Measurements from ENCODE around the gene ZNF830.

DNA sequence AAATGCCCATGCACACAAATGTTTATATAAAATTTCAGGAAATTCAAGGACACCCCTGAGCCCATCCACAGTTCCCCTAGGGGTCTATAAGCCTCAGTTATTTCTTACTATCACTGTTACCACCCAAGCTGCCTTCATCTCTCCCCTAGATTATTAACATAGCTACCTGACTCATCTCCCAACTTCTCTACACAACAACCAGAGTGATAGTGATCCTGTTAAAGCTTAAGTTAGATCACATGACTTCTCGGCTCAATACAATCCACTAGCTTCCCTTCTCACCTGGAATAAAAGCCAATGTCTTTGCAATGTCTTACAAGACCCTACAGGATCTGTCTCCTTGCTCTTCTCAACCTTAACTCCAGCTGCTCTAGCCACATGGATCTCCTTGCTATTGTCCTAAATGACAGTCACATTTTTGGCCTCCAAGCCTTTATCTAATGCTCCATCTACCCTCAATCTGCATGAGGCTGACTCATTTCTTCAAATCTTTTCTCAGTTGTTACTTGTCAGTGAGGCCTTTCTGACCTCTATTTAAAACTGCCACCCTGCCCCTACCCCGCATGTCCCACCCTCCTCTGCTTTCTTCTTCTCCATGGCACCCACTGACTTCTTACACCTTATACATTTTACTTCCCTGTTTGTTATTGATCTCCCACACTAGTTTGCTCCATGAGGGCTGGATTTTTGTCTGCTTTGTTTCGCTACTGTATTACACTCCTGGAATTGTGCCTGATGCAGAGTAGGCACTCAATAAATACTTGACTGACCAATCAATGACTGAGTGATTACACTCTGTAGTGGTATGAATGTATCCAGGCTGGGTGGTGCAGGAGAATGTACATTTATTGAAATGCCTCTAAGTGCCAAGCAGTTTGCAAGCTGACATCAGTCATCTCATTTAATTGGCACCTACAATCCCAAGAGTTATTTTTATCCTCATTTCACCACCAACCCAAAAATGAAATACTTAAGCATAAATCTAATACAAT, 13.8 kb downstream of the ZNF830 start:
- TF ChIP-seq, protein P1, sequence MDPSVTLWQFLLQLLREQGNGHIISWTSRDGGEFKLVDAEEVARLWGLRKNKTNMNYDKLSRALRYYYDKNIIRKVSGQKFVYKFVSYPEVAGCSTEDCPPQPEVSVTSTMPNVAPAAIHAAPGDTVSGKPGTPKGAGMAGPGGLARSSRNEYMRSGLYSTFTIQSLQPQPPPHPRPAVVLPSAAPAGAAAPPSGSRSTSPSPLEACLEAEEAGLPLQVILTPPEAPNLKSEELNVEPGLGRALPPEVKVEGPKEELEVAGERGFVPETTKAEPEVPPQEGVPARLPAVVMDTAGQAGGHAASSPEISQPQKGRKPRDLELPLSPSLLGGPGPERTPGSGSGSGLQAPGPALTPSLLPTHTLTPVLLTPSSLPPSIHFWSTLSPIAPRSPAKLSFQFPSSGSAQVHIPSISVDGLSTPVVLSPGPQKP (IDR thresholded peaks at IDR 0.05; ENCODE audit: borderline replicate concordance, low read depth, low read length), result no peak
- TF ChIP-seq, protein P2, sequence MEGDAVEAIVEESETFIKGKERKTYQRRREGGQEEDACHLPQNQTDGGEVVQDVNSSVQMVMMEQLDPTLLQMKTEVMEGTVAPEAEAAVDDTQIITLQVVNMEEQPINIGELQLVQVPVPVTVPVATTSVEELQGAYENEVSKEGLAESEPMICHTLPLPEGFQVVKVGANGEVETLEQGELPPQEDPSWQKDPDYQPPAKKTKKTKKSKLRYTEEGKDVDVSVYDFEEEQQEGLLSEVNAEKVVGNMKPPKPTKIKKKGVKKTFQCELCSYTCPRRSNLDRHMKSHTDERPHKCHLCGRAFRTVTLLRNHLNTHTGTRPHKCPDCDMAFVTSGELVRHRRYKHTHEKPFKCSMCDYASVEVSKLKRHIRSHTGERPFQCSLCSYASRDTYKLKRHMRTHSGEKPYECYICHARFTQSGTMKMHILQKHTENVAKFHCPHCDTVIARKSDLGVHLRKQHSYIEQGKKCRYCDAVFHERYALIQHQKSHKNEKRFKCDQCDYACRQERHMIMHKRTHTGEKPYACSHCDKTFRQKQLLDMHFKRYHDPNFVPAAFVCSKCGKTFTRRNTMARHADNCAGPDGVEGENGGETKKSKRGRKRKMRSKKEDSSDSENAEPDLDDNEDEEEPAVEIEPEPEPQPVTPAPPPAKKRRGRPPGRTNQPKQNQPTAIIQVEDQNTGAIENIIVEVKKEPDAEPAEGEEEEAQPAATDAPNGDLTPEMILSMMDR (conservative IDR thresholded peaks at IDR 0.05; ENCODE audit: low read depth, low read length), result no peak
- TF ChIP-seq CEBPB (IDR thresholded peaks at IDR 0.05; ENCODE audit: low read depth, low read length), result no peak
- TF ChIP-seq MAZ (IDR thresholded peaks at IDR 0.05; ENCODE audit: borderline replicate concordance, low read depth, low read length), result no peak
- TF ChIP-seq RFX5 (IDR thresholded peaks at IDR 0.05; ENCODE audit: low read depth, low read length), result no peak
- no peak for TF ChIP-seq RAD21 (IDR thresholded peaks at IDR 0.05; ENCODE audit: low read length)
- no peak for TF ChIP-seq POLR2A (IDR thresholded peaks at IDR 0.05; ENCODE audit: low read depth, low read length)
- TF ChIP-seq, protein P3, sequence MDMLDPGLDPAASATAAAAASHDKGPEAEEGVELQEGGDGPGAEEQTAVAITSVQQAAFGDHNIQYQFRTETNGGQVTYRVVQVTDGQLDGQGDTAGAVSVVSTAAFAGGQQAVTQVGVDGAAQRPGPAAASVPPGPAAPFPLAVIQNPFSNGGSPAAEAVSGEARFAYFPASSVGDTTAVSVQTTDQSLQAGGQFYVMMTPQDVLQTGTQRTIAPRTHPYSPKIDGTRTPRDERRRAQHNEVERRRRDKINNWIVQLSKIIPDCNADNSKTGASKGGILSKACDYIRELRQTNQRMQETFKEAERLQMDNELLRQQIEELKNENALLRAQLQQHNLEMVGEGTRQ (IDR thresholded peaks at IDR 0.05; ENCODE audit: low read depth, low read length), result no peak

Data from IMR-90 (cell line).